ENCODE data around the gene NUMB.

DNA sequence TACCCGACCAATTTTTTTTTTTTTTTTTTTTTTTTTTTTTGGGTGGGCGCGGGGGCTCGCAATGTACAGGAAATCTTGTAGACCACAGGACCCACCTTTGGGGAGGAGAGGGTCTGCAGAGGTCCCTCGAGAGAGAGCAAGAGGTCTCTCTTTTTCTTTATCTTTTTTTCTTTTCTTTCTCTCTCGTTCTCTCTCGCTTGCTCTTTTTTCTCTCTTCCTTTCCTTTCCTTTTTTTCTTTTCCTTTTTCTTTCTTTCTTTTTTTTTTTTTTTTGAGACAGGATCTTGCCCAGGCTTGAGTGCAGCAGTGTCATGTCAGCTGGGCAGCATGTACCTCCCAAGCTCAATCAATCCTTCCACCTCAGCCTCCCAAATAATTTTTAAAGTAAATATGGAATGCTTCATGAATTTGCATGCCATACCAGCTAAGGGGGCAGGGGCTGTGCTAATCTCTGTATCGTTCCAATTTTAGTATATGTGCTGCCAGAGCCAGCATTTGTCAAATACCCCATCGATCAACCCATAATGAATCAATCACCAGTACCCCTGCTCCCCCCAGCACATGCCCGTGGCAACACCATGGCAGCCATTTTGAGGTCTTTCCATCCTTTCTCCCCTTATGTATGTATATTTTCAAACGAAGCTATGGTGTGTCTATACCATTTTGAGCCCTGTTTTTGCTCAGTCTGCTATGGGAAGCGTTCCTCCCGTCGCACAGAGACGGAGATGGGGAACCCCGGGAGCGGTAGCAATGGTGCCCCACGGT, 211.8 kb downstream of the NUMB start:
- no peak for TF ChIP-seq EZH2 (IDR thresholded peaks at IDR 0.05; ENCODE audit: borderline replicate concordance, insufficient read depth, low read length, poor library complexity, severe bottlenecking)
- TF ChIP-seq CTCF (IDR thresholded peaks at IDR 0.05; ENCODE audit: poor library complexity, severe bottlenecking), result no peak
- no peak for TF ChIP-seq TAF1 (IDR thresholded peaks at IDR 0.05; ENCODE audit: low read depth)
